ENCODE results near the gene TSPAN18.

- TF ChIP-seq CTCF (IDR thresholded peaks at IDR 0.05) (no peak), POLR2A (IDR thresholded peaks at IDR 0.05) (no peak), EP300 (IDR thresholded peaks at IDR 0.05) (no peak)
Measured at GRCh38 chr11:44868021-44868420, 141.3 kb downstream of the TSPAN18 start.

Data from ovary (tissue), 3 donors.